MM.1S (cell line): ENCODE data around the gene CLCA1.

ENCODE experiments used
- CTCF ChIP-seq: fragments of 300-600 bp; sonication (generic); IDR thresholded peaks from 2 replicates; pipeline ENCODE4 v1.5.1; 2016; ENCODE audit warnings: antibody characterized with exemption, low read length, mixed read lengths
- EZH2 ChIP-seq: fragments of 300-600 bp; sonication (generic); optimal IDR thresholded peaks from 2 replicates; pipeline ENCODE3; 2017; ENCODE audit warnings: low read depth, mild to moderate bottlenecking, antibody characterized with exemption, low read length, mixed read lengths
- EZH2phosphoT487 ChIP-seq: fragments of 300-600 bp; sonication (generic); IDR thresholded peaks from 2 replicates; pipeline ENCODE4 v1.6.1; 2018; ENCODE audit warnings: antibody characterized with exemption, low read length

- TF ChIP-seq CTCF, result no peak
- TF ChIP-seq EZH2, result no peak
- no peak for TF ChIP-seq EZH2phosphoT487
These were observed 9.9 kb downstream of the CLCA1 start for GRCh38 chr1:86478416-86479156.
